DMS79 treated with DMSO at 0.1 percent for 48 hours (cell line): Measurements from ENCODE around the gene SH3PXD2B.
A peak's percentile ranks its signal among the peaks of the same experiment; 100 is the strongest.
"Not testable (repeated sequence)": the region's sequence is repeated elsewhere in the genome, so short reads cannot be mapped to it uniquely, and the experiment has no call there.

Experiments used
- DNase-seq: peaks from one replicate; lab custom pipeline; 2025; lab: John Stamatoyannopoulos, UW

The SH3PXD2B gene

GRCh38 chr5:172485511-172486202 lies 31.3 kb upstream of the SH3PXD2B start:
- no peak for DNase-seq

GRCh38 chr5:172484664-172485063 lies 30.3 kb upstream of the SH3PXD2B start:
- no peak for DNase-seq

- DNase-seq, result peak; percentile 46
Measured at GRCh38 chr5:172482156-172483020, 28.1 kb upstream of the SH3PXD2B start.

GRCh38 chr5:172481011-172481800 lies 26.9 kb upstream of the SH3PXD2B start:
- DNase-seq, result no peak

GRCh38 chr5:172479784-172480115 lies 25.4 kb upstream of the SH3PXD2B start:
- no peak for DNase-seq

GRCh38 chr5:172479034-172479783 lies 24.9 kb upstream of the SH3PXD2B start:
- DNase-seq, result peak; percentile 48

GRCh38 chr5:172478695-172479033 lies 24.3 kb upstream of the SH3PXD2B start:
- not testable (repeated sequence) for DNase-seq

GRCh38 chr5:172478256-172478655 lies 23.9 kb upstream of the SH3PXD2B start:
- DNase-seq, result no peak

- no peak for DNase-seq
Measured at GRCh38 chr5:172477466-172477865, 23.1 kb upstream of the SH3PXD2B start.

GRCh38 chr5:172474293-172474692 lies 20.0 kb upstream of the SH3PXD2B start:
- no peak for DNase-seq

GRCh38 chr5:172473427-172473826 lies 19.1 kb upstream of the SH3PXD2B start:
- DNase-seq, result no peak

GRCh38 chr5:172469697-172470096 lies 15.4 kb upstream of the SH3PXD2B start:
- no peak for DNase-seq

GRCh38 chr5:172466062-172466461 lies 11.7 kb upstream of the SH3PXD2B start:
- DNase-seq, result no peak

- DNase-seq, result no peak
Measured at GRCh38 chr5:172463031-172463430, 8.7 kb upstream of the SH3PXD2B start.

GRCh38 chr5:172459783-172460165 lies 5.4 kb upstream of the SH3PXD2B start:
- no peak for DNase-seq

- no peak for DNase-seq
Measured at GRCh38 chr5:172458976-172459782, 4.9 kb upstream of the SH3PXD2B start.

GRCh38 chr5:172456076-172456722 lies 1.9 kb upstream of the SH3PXD2B start:
- DNase-seq, result no peak

GRCh38 chr5:172455511-172456061 lies 1.3 kb upstream of the SH3PXD2B start:
- no peak for DNase-seq

- DNase-seq, result no peak
Measured at GRCh38 chr5:172455087-172455381, 709 bp upstream of the SH3PXD2B start.

- DNase-seq, result no peak
Measured at GRCh38 chr5:172453986-172454357, 353 bp downstream of the SH3PXD2B start.
